AG04449 (cell line): ENCODE data around the gene PANK3.
"Not testable (repeated sequence)": the region's sequence is repeated elsewhere in the genome, so short reads cannot be mapped to it uniquely, and the experiment has no call there.

ENCODE experiments used
- CTCF ChIA-PET: fragments of 350-600 bp; formaldehyde crosslinking; extraction: SDS; loops from one replicate; lab custom pipeline; 2021; ENCODE audit warnings: antibody characterized with exemption; lab: Yijun Ruan, JAX
- POLR2A ChIA-PET: fragments of 400-600, 350-600 bp; formaldehyde crosslinking; extraction: SDS; loops from one replicate; lab custom pipeline; 2020; ENCODE audit warnings: antibody characterized with exemption, inconsistent platforms; lab: Yijun Ruan, JAX
- DNase-seq: peaks from one replicate; pipeline ENCODE4 v3.0.0-alpha.2; 2010; ENCODE audit warnings: low read depth, low spot score
- H3K4me3 ChIP-seq: 2 replicates; pipeline ENCODE4 v1.5.1; 2011; ENCODE audit warnings: low read depth, mild to moderate bottlenecking, control low read depth, low read length
- CTCF ChIP-seq: IDR thresholded peaks from one replicate; pipeline ENCODE4 v1.5.1; 2011; ENCODE audit warnings: mild to moderate bottlenecking, moderate library complexity, low read length, control low read depth, inconsistent platforms; ENCODE audit not compliant: insufficient read depth; ENCODE audit errors: missing control alignments

PANK3 gene

GRCh38 chr5:168587987-168588386 lies 8.8 kb upstream of the PANK3 start:
- no peak for TF ChIP-seq CTCF
- DNase-seq: no peak
- no peak overlapping the region for H3K4me3 ChIP-seq
- CTCF ChIA-PET: no interaction called here
- POLR2A ChIA-PET: no interaction called here

- POLR2A ChIA-PET: no interaction called here
- no peak overlapping the region for H3K4me3 ChIP-seq
- DNase-seq: no peak
- no peak for TF ChIP-seq CTCF
- CTCF ChIA-PET: no interaction called here
Observed at GRCh38 chr5:168585119-168585856, 6.1 kb upstream of the PANK3 start.

- no peak for DNase-seq
- ChIA-PET POLR2A (no interaction called here), CTCF (no interaction called here)
- no peak overlapping the region for H3K4me3 ChIP-seq
- TF ChIP-seq CTCF: no peak
Observed at GRCh38 chr5:168583742-168584482, 4.7 kb upstream of the PANK3 start.

GRCh38 chr5:168580814-168581469 lies 1.8 kb upstream of the PANK3 start:
- H3K4me3 ChIP-seq, CTCF ChIA-PET, DNase-seq: not testable (repeated sequence)
- POLR2A ChIA-PET: interaction anchor here (1.7 kb wide), 1 partner anchor 11 kb away, joined by 5 read pairs; no protein-coding TSS in a partner anchor

GRCh38 chr5:168580227-168580508 lies 1.0 kb upstream of the PANK3 start:
- CTCF ChIA-PET: no interaction called here
- no peak for DNase-seq
- TF ChIP-seq CTCF: no peak
- peak overlapping the region; percentile 49 for H3K4me3 ChIP-seq
- POLR2A ChIA-PET: interaction anchor here (1.0 to 1.7 kb wide), 2 partner anchors 12 to 93 kb away, joined by 3 to 5 read pairs; no protein-coding TSS in a partner anchor

GRCh38 chr5:168579488-168580226 lies 489 bp upstream of the PANK3 start:
- TF ChIP-seq CTCF: no peak
- H3K4me3 ChIP-seq: peak overlapping the region; percentile 83
- DNase-seq: peak; percentile 97
- ChIA-PET POLR2A (interaction anchor here (0.7 to 1.7 kb wide), 3 partner anchors 12 to 850 kb away, joined by 3 to 5 read pairs (median 3); no protein-coding TSS in a partner anchor), CTCF (no interaction called here)
